ENCODE data around the gene KANSL2. TPM values are rescaled to one million over a fixed set of nuclear protein-coding genes. Genes with fewer than 3 reads are reported as not detected.
A peak's percentile ranks its signal among the peaks of the same experiment; 100 is the strongest.

KANSL2 gene
- total and polyA plus RNA-seq, 9 of the 15 experiments (the other 6 are each of a cell fraction or from before 2014, with no cell fraction given), result 41.1 to 89.8 (median 55.4) TPM

GRCh38 chr12:48681710-48682532, at the start of gene KANSL2 (continued):
- TF ChIP-seq, protein P1, sequence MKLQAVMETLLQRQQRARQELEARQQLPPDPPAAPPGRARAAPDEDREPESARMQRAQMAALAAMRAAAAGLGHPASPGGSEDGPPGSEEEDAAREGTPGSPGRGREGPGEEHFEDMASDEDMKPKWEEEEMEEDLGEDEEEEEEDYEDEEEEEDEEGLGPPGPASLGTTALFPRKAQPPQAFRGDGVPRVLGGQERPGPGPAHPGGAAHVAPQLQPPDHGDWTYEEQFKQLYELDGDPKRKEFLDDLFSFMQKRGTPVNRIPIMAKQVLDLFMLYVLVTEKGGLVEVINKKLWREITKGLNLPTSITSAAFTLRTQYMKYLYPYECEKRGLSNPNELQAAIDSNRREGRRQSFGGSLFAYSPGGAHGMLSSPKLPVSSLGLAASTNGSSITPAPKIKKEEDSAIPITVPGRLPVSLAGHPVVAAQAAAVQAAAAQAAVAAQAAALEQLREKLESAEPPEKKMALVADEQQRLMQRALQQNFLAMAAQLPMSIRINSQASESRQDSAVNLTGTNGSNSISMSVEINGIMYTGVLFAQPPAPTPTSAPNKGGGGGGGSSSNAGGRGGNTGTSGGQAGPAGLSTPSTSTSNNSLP (IDR thresholded peaks at IDR 0.05; ENCODE audit: borderline replicate concordance, low read depth, low read length), result no peak
- peak; percentile 75 for TF ChIP-seq RNF2 (IDR thresholded peaks at IDR 0.05)
- TF ChIP-seq FOXM1 (IDR thresholded peaks at IDR 0.05; ENCODE audit: low read depth), result no peak
- TF ChIP-seq FOXM1 (CRISPR knock-in tag; IDR thresholded peaks at IDR 0.05; ENCODE audit: low read depth), result 0 out of 2 replicates have a peak, but pooled peaks have one; percentile 58
- no peak for TF ChIP-seq ZNF717 (CRISPR knock-in tag; IDR thresholded peaks at IDR 0.05)
- no peak for TF ChIP-seq RBM14 (IDR thresholded peaks at IDR 0.05; ENCODE audit: borderline replicate concordance, insufficient read depth, low read depth, low read length)
- no peak for TF ChIP-seq KAT2B (IDR thresholded peaks at IDR 0.05; ENCODE audit: low read depth, low read length)
- TF ChIP-seq DPF2 (IDR thresholded peaks at IDR 0.05), result peak; percentile 8; the same call in 1 of the 2 replicates
- no peak for TF ChIP-seq ZNF239 (CRISPR knock-in tag; IDR thresholded peaks at IDR 0.05)
- TF ChIP-seq HCFC1 (IDR thresholded peaks at IDR 0.05; ENCODE audit: low read depth, low read length), result peak; percentile 31
- no peak for TF ChIP-seq ZNF174 (CRISPR knock-in tag; IDR thresholded peaks at IDR 0.05)
- TF ChIP-seq ZNF277 (CRISPR knock-in tag; IDR thresholded peaks at IDR 0.05; ENCODE audit: borderline replicate concordance), result no peak
- TF ChIP-seq, protein P2, sequence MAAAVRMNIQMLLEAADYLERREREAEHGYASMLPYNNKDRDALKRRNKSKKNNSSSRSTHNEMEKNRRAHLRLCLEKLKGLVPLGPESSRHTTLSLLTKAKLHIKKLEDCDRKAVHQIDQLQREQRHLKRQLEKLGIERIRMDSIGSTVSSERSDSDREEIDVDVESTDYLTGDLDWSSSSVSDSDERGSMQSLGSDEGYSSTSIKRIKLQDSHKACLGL (CRISPR knock-in tag; IDR thresholded peaks at IDR 0.05; ENCODE audit: borderline replicate concordance, poor library complexity, severe bottlenecking), result peak; percentile 73
- peak; percentile 77 for TF ChIP-seq GABPB1 (CRISPR knock-in tag; IDR thresholded peaks at IDR 0.05)
- TF ChIP-seq TBP (optimal IDR thresholded peaks at IDR 0.05; ENCODE audit: low read depth, low read length), result peak; percentile 95
- TF ChIP-seq, protein P3, sequence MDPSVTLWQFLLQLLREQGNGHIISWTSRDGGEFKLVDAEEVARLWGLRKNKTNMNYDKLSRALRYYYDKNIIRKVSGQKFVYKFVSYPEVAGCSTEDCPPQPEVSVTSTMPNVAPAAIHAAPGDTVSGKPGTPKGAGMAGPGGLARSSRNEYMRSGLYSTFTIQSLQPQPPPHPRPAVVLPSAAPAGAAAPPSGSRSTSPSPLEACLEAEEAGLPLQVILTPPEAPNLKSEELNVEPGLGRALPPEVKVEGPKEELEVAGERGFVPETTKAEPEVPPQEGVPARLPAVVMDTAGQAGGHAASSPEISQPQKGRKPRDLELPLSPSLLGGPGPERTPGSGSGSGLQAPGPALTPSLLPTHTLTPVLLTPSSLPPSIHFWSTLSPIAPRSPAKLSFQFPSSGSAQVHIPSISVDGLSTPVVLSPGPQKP (CRISPR knock-in tag; IDR thresholded peaks at IDR 0.05), result no peak
- peak; percentile 79; the same call in 1 of the 2 replicates for TF ChIP-seq MAX (CRISPR knock-in tag; IDR thresholded peaks at IDR 0.05)
- 0 out of 2 replicates have a peak, but pooled peaks have one; percentile 21 for TF ChIP-seq DMBX1 (CRISPR knock-in tag; IDR thresholded peaks at IDR 0.05; ENCODE audit: borderline replicate concordance)
- TF ChIP-seq SMARCA5 (IDR thresholded peaks at IDR 0.05), result no peak
- no peak for TF ChIP-seq ZNF644 (tag; IDR thresholded peaks at IDR 0.05; ENCODE audit: low read depth)
- TF ChIP-seq ARNT (IDR thresholded peaks at IDR 0.05), result no peak
- TF ChIP-seq ZFP36 (IDR thresholded peaks at IDR 0.05; ENCODE audit: low read depth, low read length, partially characterized antibody), result no peak
- 0 out of 2 replicates have a peak, but pooled peaks have one; percentile 30 for TF ChIP-seq HSF4 (CRISPR knock-in tag; IDR thresholded peaks at IDR 0.05; ENCODE audit: borderline replicate concordance)
- TF ChIP-seq RBM22 (IDR thresholded peaks at IDR 0.05; ENCODE audit: low read depth, low read length, poor library complexity, severe bottlenecking), result peak; percentile 77
- TF ChIP-seq RFX7 (CRISPR knock-in tag; IDR thresholded peaks at IDR 0.05), result no peak; the same call in 1 of the 2 replicates

Measured in K562 (cell line).